GM10847 (cell line): ENCODE data around the gene SCYGR1.

ENCODE experiments used
- POLR2A ChIP-seq: IDR thresholded peaks from 2 replicates; pipeline ENCODE4 v1.6.1; 2011; ENCODE audit not compliant: insufficient read length; ENCODE audit errors: extremely low read depth

The SCYGR1 gene

GRCh38 chr2:227349989-227350612 lies 37.6 kb downstream of the SCYGR1 start:
- TF ChIP-seq POLR2A, result no peak

GRCh38 chr2:227348324-227348723 lies 39.4 kb downstream of the SCYGR1 start:
- no peak for TF ChIP-seq POLR2A

GRCh38 chr2:227347117-227347516 lies 40.6 kb downstream of the SCYGR1 start:
- no peak for TF ChIP-seq POLR2A

GRCh38 chr2:227344231-227344630 lies 43.5 kb downstream of the SCYGR1 start:
- TF ChIP-seq POLR2A, result no peak

- no peak for TF ChIP-seq POLR2A
These were observed 46.2 kb downstream of the SCYGR1 start for GRCh38 chr2:227341553-227341952.

GRCh38 chr2:227340106-227340505 lies 47.6 kb downstream of the SCYGR1 start:
- TF ChIP-seq POLR2A, result no peak

- TF ChIP-seq POLR2A, result no peak
These were observed 48.6 kb downstream of the SCYGR1 start for GRCh38 chr2:227339098-227339599.
